Putamen (tissue), 1 donor: ENCODE results near the gene APOE.
"Not testable (repeated sequence)": the region's sequence is repeated elsewhere in the genome, so short reads cannot be mapped to it uniquely, and the experiment has no call there.

Source experiments
- DNase-seq: peaks from one replicate; pipeline ENCODE4 v3.0.0-alpha.2; 2016; ENCODE audit warnings: low spot score

APOE gene

GRCh38 chr19:44884566-44884965 lies 21.0 kb upstream of the APOE start:
- no peak for DNase-seq

GRCh38 chr19:44886141-44886540 lies 19.5 kb upstream of the APOE start:
- DNase-seq, result no peak

- no peak for DNase-seq
Measured at GRCh38 chr19:44887648-44888047, 17.9 kb upstream of the APOE start.

GRCh38 chr19:44888335-44888734 lies 17.3 kb upstream of the APOE start:
- not testable (repeated sequence) for DNase-seq

GRCh38 chr19:44889830-44890365 lies 15.7 kb upstream of the APOE start:
- no peak for DNase-seq

GRCh38 chr19:44890366-44891015 lies 15.1 kb upstream of the APOE start:
- DNase-seq, result peak; percentile 100

- no peak for DNase-seq
Measured at GRCh38 chr19:44891016-44891882, 14.3 kb upstream of the APOE start, which contains the start of gene TOMM40. Gene TOMM40, plus strand, starts transcription at chr19:44891254. Its CDS starts 162 bp downstream, at chr19:44891416.

- DNase-seq, result no peak
Measured at GRCh38 chr19:44892932-44893331, 12.7 kb upstream of the APOE start.

GRCh38 chr19:44893332-44894051 lies 12.1 kb upstream of the APOE start:
- no peak for DNase-seq

- DNase-seq, result no peak
Measured at GRCh38 chr19:44894052-44894400, 11.6 kb upstream of the APOE start.

- DNase-seq, result no peak
Measured at GRCh38 chr19:44894946-44895345, 10.7 kb upstream of the APOE start.

GRCh38 chr19:44897835-44898234 lies 7.8 kb upstream of the APOE start:
- no peak for DNase-seq

- no peak for DNase-seq
Measured at GRCh38 chr19:44900328-44901244, 5.0 kb upstream of the APOE start.

GRCh38 chr19:44903216-44903601 lies 2.4 kb upstream of the APOE start:
- DNase-seq, result no peak

GRCh38 chr19:44903602-44904425 lies 1.8 kb upstream of the APOE start:
- peak; percentile 60 for DNase-seq

- DNase-seq, result no peak
Measured at GRCh38 chr19:44904426-44904994, 1.1 kb upstream of the APOE start.

- no peak for DNase-seq
Measured at GRCh38 chr19:44907613-44908012, 2.0 kb downstream of the APOE start.

GRCh38 chr19:44908074-44908835 lies 2.7 kb downstream of the APOE start:
- no peak for DNase-seq

GRCh38 chr19:44908836-44909261 lies 3.3 kb downstream of the APOE start:
- DNase-seq, result no peak
